H9 (cell line): ENCODE measurements around the gene PRKCD. TPM values are rescaled to one million over a fixed set of nuclear protein-coding genes. Genes with fewer than 3 reads are reported as not detected.

Source experiments
- DNase-seq: peaks from one replicate; pipeline ENCODE4 v3.0.0-alpha.2; 2017
- H2AFZ ChIP-seq: one replicate; pipeline ENCODE4 v1.6.1; 2013; ENCODE audit warnings: mild to moderate bottlenecking, low read length, control low read depth, moderate library complexity
- H2AK5ac ChIP-seq: 2 replicates; pipeline ENCODE4 v1.6.1; 2013; ENCODE audit warnings: low read length, control low read depth, mixed read lengths; ENCODE audit not compliant: insufficient read length
- H2BK120ac ChIP-seq: one replicate; pipeline ENCODE4 v1.6.1; 2013; ENCODE audit warnings: low read depth, mild to moderate bottlenecking, low read length, control low read depth, inconsistent platforms; ENCODE audit not compliant: poor library complexity, severe bottlenecking
- H2BK12ac ChIP-seq: 2 replicates; pipeline ENCODE4 v1.6.1; 2013; ENCODE audit warnings: low read length, control low read depth, mixed read lengths, low read depth; ENCODE audit not compliant: insufficient read length
- H2BK15ac ChIP-seq: 2 replicates; pipeline ENCODE4 v1.6.1; 2013; ENCODE audit warnings: low read depth, low read length, control low read depth
- H2BK20ac ChIP-seq: one replicate; pipeline ENCODE4 v1.6.1; 2013; ENCODE audit warnings: low read depth, mild to moderate bottlenecking, low read length, control low read depth, inconsistent platforms; ENCODE audit not compliant: poor library complexity, severe bottlenecking
- H2BK5ac ChIP-seq: 2 replicates; pipeline ENCODE4 v1.6.1; 2013; ENCODE audit warnings: low read length, control low read depth, mixed read lengths; ENCODE audit not compliant: insufficient read length
- H3K14ac ChIP-seq: 2 replicates; pipeline ENCODE4 v1.6.1; 2013; ENCODE audit warnings: low read length, control low read depth; ENCODE audit not compliant: insufficient read depth
- H3K18ac ChIP-seq: 2 replicates; pipeline ENCODE4 v1.6.1; 2013; ENCODE audit warnings: low read depth, mild to moderate bottlenecking, mixed read lengths, low read length, control low read depth; ENCODE audit not compliant: insufficient read length
- H3K23ac ChIP-seq: 2 replicates; pipeline ENCODE4 v1.6.1; 2013; ENCODE audit warnings: low read length, control low read depth, mixed read lengths, low read depth; ENCODE audit not compliant: insufficient read length
- H3K23me2 ChIP-seq: 2 replicates; pipeline ENCODE4 v1.6.1; 2013; ENCODE audit warnings: low read depth, mild to moderate bottlenecking, mixed read lengths, low read length, control low read depth; ENCODE audit not compliant: insufficient read length, poor library complexity, severe bottlenecking
- H3K27ac ChIP-seq: 2 replicates; pipeline ENCODE4 v1.5.1; 2013; ENCODE audit warnings: low read length, control low read depth, mixed read lengths, low read depth; ENCODE audit not compliant: insufficient read length
- H3K27me3 ChIP-seq: 2 replicates; pipeline ENCODE4 v1.6.1; 2013; ENCODE audit warnings: low read length, control low read depth, inconsistent platforms; ENCODE audit not compliant: insufficient read depth
- H3K4ac ChIP-seq: 2 replicates; pipeline ENCODE4 v1.6.1; 2013; ENCODE audit warnings: low read depth, mild to moderate bottlenecking, control low read depth, inconsistent platforms, low read length, moderate library complexity
- H3K4me1 ChIP-seq: 2 replicates; pipeline ENCODE4 v1.6.1; 2013; ENCODE audit warnings: low read length, control low read depth, inconsistent platforms; ENCODE audit not compliant: insufficient read depth
- H3K4me2 ChIP-seq: 2 replicates; pipeline ENCODE4 v1.6.1; 2013; ENCODE audit warnings: low read length, control low read depth, mixed read lengths; ENCODE audit not compliant: insufficient read length, insufficient read depth
- H3K56ac ChIP-seq: 2 replicates; pipeline ENCODE4 v1.6.1; 2013; ENCODE audit warnings: low read depth, mild to moderate bottlenecking, mixed read lengths, low read length, control low read depth; ENCODE audit not compliant: insufficient read length
- H3K79me1 ChIP-seq: 2 replicates; pipeline ENCODE4 v1.6.1; 2013; ENCODE audit warnings: low read depth, mild to moderate bottlenecking, moderate library complexity, low read length, control low read depth, inconsistent platforms; ENCODE audit not compliant: insufficient read depth, poor library complexity, severe bottlenecking
- H3K79me2 ChIP-seq: 2 replicates; pipeline ENCODE4 v1.6.1; 2013; ENCODE audit warnings: low read length, control low read depth, inconsistent platforms; ENCODE audit not compliant: insufficient read depth
- H3K9ac ChIP-seq: 2 replicates; pipeline ENCODE4 v1.6.1; 2013; ENCODE audit warnings: low read length, control low read depth, mixed read lengths; ENCODE audit not compliant: insufficient read length; ENCODE audit errors: extremely low read depth
- H3K9me3 ChIP-seq: one replicate; pipeline ENCODE4 v1.6.1; 2013; ENCODE audit warnings: low read depth, low read length, inconsistent platforms; ENCODE audit not compliant: control insufficient read depth
- H3T11ph ChIP-seq: one replicate; pipeline ENCODE4 v1.6.1; 2013; ENCODE audit warnings: mild to moderate bottlenecking, low read length, control low read depth, inconsistent platforms
- H4K20me1 ChIP-seq: one replicate; pipeline ENCODE4 v1.6.1; 2013; ENCODE audit not compliant: control insufficient read depth, insufficient read length, insufficient read depth
- H4K5ac ChIP-seq: 2 replicates; pipeline ENCODE4 v1.6.1; 2013; ENCODE audit warnings: low read depth, mild to moderate bottlenecking, mixed read lengths, low read length, control low read depth; ENCODE audit not compliant: insufficient read length
- H4K8ac ChIP-seq: replicated peaks from 2 replicates; pipeline ENCODE4 v1.6.1; 2013; ENCODE audit warnings: low read length, control low read depth, mixed read lengths, low read depth; ENCODE audit not compliant: insufficient read length
- H4K91ac ChIP-seq: 2 replicates; pipeline ENCODE4 v1.6.1; 2013; ENCODE audit warnings: low read depth, mild to moderate bottlenecking, moderate library complexity, mixed read lengths, low read length, control low read depth; ENCODE audit not compliant: insufficient read length
- H3K27ac Mint-ChIP-seq, 3 experiments: 2 replicates in 2 of 3; 3 replicates in 1 of 3; pipeline ENCODE4 v1.8.0; 2020 to 2021; ENCODE audit warnings: mixed read lengths in 3 of 3, mild to moderate bottlenecking in 1 of 3, moderate library complexity in 1 of 3
- H3K27me3 Mint-ChIP-seq: 2 replicates; pipeline ENCODE4 v1.8.0; 2021; ENCODE audit warnings: low read depth, mild to moderate bottlenecking, moderate library complexity, mixed read lengths
- H3K36me3 Mint-ChIP-seq, 3 experiments: 2 replicates in 2 of 3; 3 replicates in 1 of 3; pipeline ENCODE4 v1.8.0; 2020 to 2021; ENCODE audit warnings: low read depth in 3 of 3, mixed read lengths in 3 of 3; ENCODE audit not compliant: insufficient read depth in 1 of 3
- H3K4me1 Mint-ChIP-seq, 2 experiments: 2 replicates each; pipeline ENCODE4 v1.8.0; 2020; ENCODE audit warnings: mixed read lengths in 2 of 2
- H3K4me3 Mint-ChIP-seq, 2 experiments: 2 replicates in 1 of 2; 3 replicates in 1 of 2; pipeline ENCODE4 v1.8.0; 2020 to 2021; ENCODE audit warnings: mild to moderate bottlenecking in 2 of 2, mixed read lengths in 2 of 2, moderate library complexity in 1 of 2
- H3K9me3 Mint-ChIP-seq, 2 experiments: 2 replicates in 1 of 2; 3 replicates in 1 of 2; pipeline ENCODE4 v1.8.0; 2020; ENCODE audit warnings: mild to moderate bottlenecking in 2 of 2, mixed read lengths in 2 of 2, moderate library complexity in 1 of 2
- WGBS: extraction: QIAGEN DNeasy Blood & Tissue Kit; methylation state at CpG from one replicate; pipeline ENCODE4 v1.1.7; 2013; ENCODE audit warnings: missing lambda C conversion rate, low lambda C conversion rate, mixed read lengths; ENCODE audit not compliant: insufficient read length; ENCODE audit errors: extremely low coverage; 5-methylcytosine and 5-hydroxymethylcytosine counted together
- total RNA-seq: library from RNA; stranded (reverse); gene quantifications from 2 replicates; pipeline ENCODE4 v1.2.1, GENCODE V29; 2021
- TF ChIP-seq, protein P1 (sequence below): fragments of 200-600 bp; sonication (generic); conservative IDR thresholded peaks from 3 replicates; pipeline ENCODE4 v1.8.0; 2021; ENCODE audit warnings: antibody characterized with exemption, mild to moderate bottlenecking

Gene PRKCD
- total RNA-seq, 1 experiment from 2014 or later: 23.7 TPM

DNA sequence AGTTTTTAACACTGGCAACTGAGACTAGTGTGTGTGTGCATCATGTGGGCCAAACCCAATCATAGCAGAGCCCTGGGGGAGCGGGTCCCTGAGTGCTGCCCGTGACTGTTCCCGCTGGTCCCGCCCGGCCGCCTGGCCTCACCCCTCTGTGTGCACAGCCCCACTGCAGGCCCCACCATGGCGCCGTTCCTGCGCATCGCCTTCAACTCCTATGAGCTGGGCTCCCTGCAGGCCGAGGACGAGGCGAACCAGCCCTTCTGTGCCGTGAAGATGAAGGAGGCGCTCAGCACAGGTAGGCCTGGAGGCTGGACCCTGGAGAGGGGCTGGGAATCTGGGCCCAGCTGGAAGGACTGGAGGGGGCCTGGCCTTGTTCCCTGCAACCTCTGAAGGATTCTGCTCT lies 17.2 kb downstream of the PRKCD start:
- Histone ChIP-seq H3K9ac (no peak overlapping the region), H4K5ac (no peak overlapping the region), H3K14ac (no peak overlapping the region), H3K79me2 (no peaks in the 10 kb centered on the region), H4K91ac (no peak overlapping the region), H3K23me2 (peaks cover 3% of the 10 kb centered on the region), H4K8ac (no peak overlapping the region), H3T11ph (no peak overlapping the region), H2BK20ac (no peak overlapping the region), H3K27me3 (no peaks in the 10 kb centered on the region), H3K27ac (no peak overlapping the region), H3K79me1 (no peaks in the 10 kb centered on the region), H2BK15ac (no peak overlapping the region), H3K56ac (no peak overlapping the region), H4K20me1 (no peaks in the 10 kb centered on the region), H3K18ac (no peak overlapping the region), H3K9me3 (no peaks in the 10 kb centered on the region), H2AK5ac (no peak overlapping the region), H2AFZ (no peak overlapping the region), H2BK5ac (no peak overlapping the region), H3K23ac (no peak overlapping the region), H3K4me2 (no peak overlapping the region), H3K4me1 (no peaks in the 10 kb centered on the region), H2BK12ac (no peak overlapping the region), H2BK120ac (no peak overlapping the region), H3K4ac (no peak overlapping the region)
- Mint-ChIP-seq H3K9me3 (no peaks in the 10 kb centered on the region), H3K27ac (no peak overlapping the region), H3K27me3 (no peaks in the 10 kb centered on the region), H3K4me1 (peaks cover 5 to 8% of the 10 kb centered on the region in 2 experiments), H3K36me3 (peaks cover 0 to 25% (median 18%) of the 10 kb centered on the region in 3 experiments; a peak in 5 of 7 replicates), H3K4me3 (no peak overlapping the region)
- no CpG with 5 or more reads among the region's 15 CpGs for WGBS
- TF ChIP-seq, protein P1, sequence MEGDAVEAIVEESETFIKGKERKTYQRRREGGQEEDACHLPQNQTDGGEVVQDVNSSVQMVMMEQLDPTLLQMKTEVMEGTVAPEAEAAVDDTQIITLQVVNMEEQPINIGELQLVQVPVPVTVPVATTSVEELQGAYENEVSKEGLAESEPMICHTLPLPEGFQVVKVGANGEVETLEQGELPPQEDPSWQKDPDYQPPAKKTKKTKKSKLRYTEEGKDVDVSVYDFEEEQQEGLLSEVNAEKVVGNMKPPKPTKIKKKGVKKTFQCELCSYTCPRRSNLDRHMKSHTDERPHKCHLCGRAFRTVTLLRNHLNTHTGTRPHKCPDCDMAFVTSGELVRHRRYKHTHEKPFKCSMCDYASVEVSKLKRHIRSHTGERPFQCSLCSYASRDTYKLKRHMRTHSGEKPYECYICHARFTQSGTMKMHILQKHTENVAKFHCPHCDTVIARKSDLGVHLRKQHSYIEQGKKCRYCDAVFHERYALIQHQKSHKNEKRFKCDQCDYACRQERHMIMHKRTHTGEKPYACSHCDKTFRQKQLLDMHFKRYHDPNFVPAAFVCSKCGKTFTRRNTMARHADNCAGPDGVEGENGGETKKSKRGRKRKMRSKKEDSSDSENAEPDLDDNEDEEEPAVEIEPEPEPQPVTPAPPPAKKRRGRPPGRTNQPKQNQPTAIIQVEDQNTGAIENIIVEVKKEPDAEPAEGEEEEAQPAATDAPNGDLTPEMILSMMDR: no peak
- DNase-seq: no peak
